GM19438 (cell line): ENCODE measurements around the gene ARHGEF6.
A peak's percentile ranks its signal among the peaks of the same experiment; 100 is the strongest.
"Not testable (repeated sequence)": the region's sequence is repeated elsewhere in the genome, so short reads cannot be mapped to it uniquely, and the experiment has no call there.

Experiments
- ATAC-seq: cut with Tn5 transposase; IDR thresholded peaks from one replicate; pipeline ENCODE4 v1.9.1; 2021; ENCODE audit warnings: low read depth; ENCODE audit not compliant: unreplicated experiment

Gene ARHGEF6

GRCh38 chrX:136780763-136781162, at the start of gene ARHGEF6:
Gene ARHGEF6 (minus strand): TSS chrX:136780932. CDS start chrX:136780882, 50 bp downstream.
- peak; percentile 71 for ATAC-seq

GRCh38 chrX:136829413-136829812, 48.7 kb upstream of the ARHGEF6 start:
- no peak for ATAC-seq

- no peak for ATAC-seq
These were observed 48.1 kb upstream of the ARHGEF6 start for GRCh38 chrX:136828830-136829229.

- no peak for ATAC-seq
These were observed 46.3 kb upstream of the ARHGEF6 start for GRCh38 chrX:136827026-136827425.

GRCh38 chrX:136825771-136826170, 45.0 kb upstream of the ARHGEF6 start:
- no peak for ATAC-seq

- no peak for ATAC-seq
These were observed 42.4 kb upstream of the ARHGEF6 start for GRCh38 chrX:136823175-136823574.

- no peak for ATAC-seq
These were observed 41.8 kb upstream of the ARHGEF6 start for GRCh38 chrX:136822337-136823095.

- ATAC-seq, result not testable (repeated sequence)
These were observed 39.0 kb upstream of the ARHGEF6 start for GRCh38 chrX:136819756-136820155.

- no peak for ATAC-seq
These were observed 38.4 kb upstream of the ARHGEF6 start for GRCh38 chrX:136819031-136819703.

GRCh38 chrX:136816975-136817374, 36.2 kb upstream of the ARHGEF6 start:
- no peak for ATAC-seq

- no peak for ATAC-seq
These were observed 34.4 kb upstream of the ARHGEF6 start for GRCh38 chrX:136814847-136815750.

- no peak for ATAC-seq
These were observed 31.6 kb upstream of the ARHGEF6 start for GRCh38 chrX:136812286-136812685.

- no peak for ATAC-seq
These were observed 29.8 kb upstream of the ARHGEF6 start for GRCh38 chrX:136810493-136810892.

GRCh38 chrX:136806891-136807410, 26.2 kb upstream of the ARHGEF6 start:
- ATAC-seq, result no peak

- no peak for ATAC-seq
These were observed 21.8 kb upstream of the ARHGEF6 start for GRCh38 chrX:136802515-136802914.

- ATAC-seq, result no peak
These were observed 17.1 kb upstream of the ARHGEF6 start for GRCh38 chrX:136797787-136798186.

GRCh38 chrX:136795132-136795531, 14.4 kb upstream of the ARHGEF6 start:
- ATAC-seq, result not testable (repeated sequence)

GRCh38 chrX:136794660-136795059, 13.9 kb upstream of the ARHGEF6 start:
- ATAC-seq, result not testable (repeated sequence)

- no peak for ATAC-seq
These were observed 13.3 kb upstream of the ARHGEF6 start for GRCh38 chrX:136794080-136794479.

GRCh38 chrX:136789856-136790255, 9.1 kb upstream of the ARHGEF6 start:
- ATAC-seq, result no peak

GRCh38 chrX:136784231-136784630, 3.5 kb upstream of the ARHGEF6 start:
- no peak for ATAC-seq
